Measurements from ENCODE around the gene EPYC.

GRCh38 chr12:90961154-90961553, 43.6 kb downstream of the EPYC start:
- TF ChIP-seq CTCF (IDR thresholded peaks at IDR 0.05) (no peak), POLR2A (IDR thresholded peaks at IDR 0.05) (no peak)

Data from adrenal gland (tissue), 5 donors.